ENCODE results near the gene WDR93.
"Not testable (repeated sequence)": the region's sequence is repeated elsewhere in the genome, so short reads cannot be mapped to it uniquely, and the experiment has no call there.

Gene WDR93

DNA sequence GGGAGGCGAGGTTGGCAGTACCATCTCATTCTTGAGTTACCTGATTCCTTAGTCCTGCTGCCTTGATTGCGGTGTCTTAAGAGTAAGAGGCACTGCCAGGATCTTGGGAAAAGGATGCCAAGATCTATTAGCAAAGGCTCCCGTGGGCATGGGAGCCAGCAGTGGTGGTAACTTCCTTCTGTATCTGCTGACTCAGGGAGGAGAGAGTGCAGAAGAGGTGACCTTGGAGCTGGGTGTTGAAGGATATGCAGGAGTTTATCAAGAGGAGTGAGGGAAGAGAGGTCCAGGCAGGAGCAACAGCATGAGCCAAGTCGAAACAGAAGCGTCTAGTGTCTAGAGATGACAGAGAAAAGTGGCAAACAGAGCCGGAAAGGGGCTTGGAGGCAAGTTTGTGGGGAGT, 90.0 kb downstream of the WDR93 start:
- H3K4me3 ChIP-seq (ENCODE audit: low read depth, low read length), result no peak overlapping the region
- H3K9me3 ChIP-seq (ENCODE audit: control insufficient read depth, low read length), result no peaks in the 10 kb centered on the region
- no peak overlapping the region for H3K4me2 ChIP-seq (ENCODE audit: low read length)
- H3K4me1 ChIP-seq, result no peaks in the 10 kb centered on the region
- H3K27ac ChIP-seq, result no peak overlapping the region
- TF ChIP-seq, protein P1, sequence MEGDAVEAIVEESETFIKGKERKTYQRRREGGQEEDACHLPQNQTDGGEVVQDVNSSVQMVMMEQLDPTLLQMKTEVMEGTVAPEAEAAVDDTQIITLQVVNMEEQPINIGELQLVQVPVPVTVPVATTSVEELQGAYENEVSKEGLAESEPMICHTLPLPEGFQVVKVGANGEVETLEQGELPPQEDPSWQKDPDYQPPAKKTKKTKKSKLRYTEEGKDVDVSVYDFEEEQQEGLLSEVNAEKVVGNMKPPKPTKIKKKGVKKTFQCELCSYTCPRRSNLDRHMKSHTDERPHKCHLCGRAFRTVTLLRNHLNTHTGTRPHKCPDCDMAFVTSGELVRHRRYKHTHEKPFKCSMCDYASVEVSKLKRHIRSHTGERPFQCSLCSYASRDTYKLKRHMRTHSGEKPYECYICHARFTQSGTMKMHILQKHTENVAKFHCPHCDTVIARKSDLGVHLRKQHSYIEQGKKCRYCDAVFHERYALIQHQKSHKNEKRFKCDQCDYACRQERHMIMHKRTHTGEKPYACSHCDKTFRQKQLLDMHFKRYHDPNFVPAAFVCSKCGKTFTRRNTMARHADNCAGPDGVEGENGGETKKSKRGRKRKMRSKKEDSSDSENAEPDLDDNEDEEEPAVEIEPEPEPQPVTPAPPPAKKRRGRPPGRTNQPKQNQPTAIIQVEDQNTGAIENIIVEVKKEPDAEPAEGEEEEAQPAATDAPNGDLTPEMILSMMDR (IDR thresholded peaks at IDR 0.05), result no peak
- no peaks in the 10 kb centered on the region for H3K36me3 ChIP-seq (ENCODE audit: control insufficient read depth, insufficient read depth, low read length)
- H3K79me2 ChIP-seq, result no peaks in the 10 kb centered on the region
- H3K27me3 ChIP-seq (ENCODE audit: control insufficient read depth, insufficient read depth, low read length), result no peaks in the 10 kb centered on the region
- H2AFZ ChIP-seq, result no peak overlapping the region
- H3K9ac ChIP-seq, result no peak overlapping the region

DNA sequence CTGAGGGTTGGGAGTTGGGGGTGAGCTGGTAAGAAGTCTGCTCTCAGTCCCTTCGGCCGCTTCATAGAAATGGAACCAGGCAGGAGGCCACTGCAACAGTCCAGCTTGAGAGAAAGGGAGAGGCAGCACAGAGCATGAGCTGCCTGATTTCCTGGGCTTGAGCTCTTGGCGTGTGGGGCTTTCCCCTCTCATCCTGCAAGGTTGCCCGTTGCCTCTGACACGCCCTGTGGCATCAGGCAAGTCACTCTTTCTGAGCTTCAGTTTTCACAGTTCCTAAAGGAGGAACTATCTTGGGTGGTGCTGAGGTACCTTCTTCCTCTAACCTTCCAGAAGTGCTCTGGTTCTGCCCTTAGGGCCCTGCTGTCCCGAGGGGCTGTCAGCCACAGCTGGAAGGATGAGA, 90.4 kb downstream of the WDR93 start:
- Histone ChIP-seq H3K9ac (no peak overlapping the region), H3K27me3 (ENCODE audit: control insufficient read depth, insufficient read depth, low read length) (no peaks in the 10 kb centered on the region), H3K4me1 (no peaks in the 10 kb centered on the region), H3K36me3 (ENCODE audit: control insufficient read depth, insufficient read depth, low read length) (no peaks in the 10 kb centered on the region), H3K27ac (no peak overlapping the region), H3K4me2 (ENCODE audit: low read length) (no peak overlapping the region), H3K9me3 (ENCODE audit: control insufficient read depth, low read length) (no peaks in the 10 kb centered on the region), H3K4me3 (ENCODE audit: low read depth, low read length) (no peak overlapping the region), H2AFZ (no peak overlapping the region), H3K79me2 (no peaks in the 10 kb centered on the region)
- TF ChIP-seq, protein P1 (IDR thresholded peaks at IDR 0.05), result no peak

DNA sequence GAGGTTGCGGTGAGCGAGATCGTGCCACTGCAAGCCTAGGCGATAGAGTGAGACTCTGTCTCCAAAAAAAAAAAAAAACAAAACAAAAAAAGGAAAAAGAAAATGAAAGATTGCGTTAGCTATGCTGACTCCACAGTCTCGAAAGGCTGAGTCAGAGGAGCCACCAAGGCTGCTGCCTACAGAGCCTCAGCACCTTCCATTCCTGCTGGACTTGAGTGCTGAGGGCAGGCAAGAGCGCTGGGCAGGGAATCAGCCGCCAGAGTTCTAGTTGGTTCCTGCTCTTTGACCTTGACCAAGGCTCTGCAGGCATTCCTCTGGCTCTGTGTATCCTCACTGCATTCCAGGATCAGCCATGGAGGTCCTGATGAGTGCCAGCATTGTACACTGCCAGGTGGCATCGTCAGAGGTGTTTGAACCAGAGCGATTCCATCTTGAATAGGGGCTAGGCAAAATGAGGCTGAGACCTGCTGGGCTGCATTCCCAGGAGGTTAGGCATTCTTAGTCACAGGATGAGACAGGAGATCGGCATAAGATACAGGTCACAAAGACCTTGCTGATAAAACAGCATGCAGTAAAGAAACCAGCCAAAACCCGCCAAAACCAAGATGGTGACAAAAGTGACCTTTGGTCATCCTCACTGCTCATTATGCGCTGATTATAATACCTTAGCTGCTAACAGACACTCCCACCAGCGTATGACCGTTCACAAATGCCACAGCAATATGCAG, 91.4 kb downstream of the WDR93 start:
- H3K4me2 ChIP-seq (ENCODE audit: low read length), result no peak overlapping the region
- H3K27ac ChIP-seq, result no peak overlapping the region
- no peak overlapping the region for H3K4me3 ChIP-seq (ENCODE audit: low read depth, low read length)
- H3K4me1 ChIP-seq, result no peaks in the 10 kb centered on the region
- no peaks in the 10 kb centered on the region for H3K79me2 ChIP-seq
- TF ChIP-seq, protein P1 (IDR thresholded peaks at IDR 0.05), result no peak
- H2AFZ ChIP-seq, result no peak overlapping the region
- H3K9me3 ChIP-seq (ENCODE audit: control insufficient read depth, low read length), result no peaks in the 10 kb centered on the region
- H3K36me3 ChIP-seq (ENCODE audit: control insufficient read depth, insufficient read depth, low read length), result no peaks in the 10 kb centered on the region
- no peaks in the 10 kb centered on the region for H3K27me3 ChIP-seq (ENCODE audit: control insufficient read depth, insufficient read depth, low read length)
- no peak overlapping the region for H3K9ac ChIP-seq

DNA sequence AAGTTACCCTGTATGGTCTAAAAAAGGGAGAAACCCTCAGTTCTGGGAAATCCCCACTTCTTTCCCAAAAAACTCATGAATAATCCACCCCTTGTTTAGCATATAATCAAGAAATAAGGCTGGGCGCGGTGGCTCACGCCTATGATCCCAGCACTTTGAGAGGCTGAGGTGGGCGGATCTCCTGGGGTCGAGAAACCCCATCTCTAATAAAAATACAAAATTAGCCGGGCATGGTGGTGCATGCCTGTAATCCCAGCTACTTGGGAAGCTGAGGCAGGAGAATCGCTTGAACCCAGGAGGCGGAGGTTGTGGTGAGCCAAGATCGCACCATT, 92.0 kb downstream of the WDR93 start:
- not testable (repeated sequence) for H3K9ac ChIP-seq; H3K9me3 ChIP-seq (ENCODE audit: control insufficient read depth, low read length); H3K4me1 ChIP-seq; H3K4me2 ChIP-seq (ENCODE audit: low read length); H3K27me3 ChIP-seq (ENCODE audit: control insufficient read depth, insufficient read depth, low read length); H3K79me2 ChIP-seq; H3K36me3 ChIP-seq (ENCODE audit: control insufficient read depth, insufficient read depth, low read length); H3K4me3 ChIP-seq (ENCODE audit: low read depth, low read length); H2AFZ ChIP-seq; H3K27ac ChIP-seq

DNA sequence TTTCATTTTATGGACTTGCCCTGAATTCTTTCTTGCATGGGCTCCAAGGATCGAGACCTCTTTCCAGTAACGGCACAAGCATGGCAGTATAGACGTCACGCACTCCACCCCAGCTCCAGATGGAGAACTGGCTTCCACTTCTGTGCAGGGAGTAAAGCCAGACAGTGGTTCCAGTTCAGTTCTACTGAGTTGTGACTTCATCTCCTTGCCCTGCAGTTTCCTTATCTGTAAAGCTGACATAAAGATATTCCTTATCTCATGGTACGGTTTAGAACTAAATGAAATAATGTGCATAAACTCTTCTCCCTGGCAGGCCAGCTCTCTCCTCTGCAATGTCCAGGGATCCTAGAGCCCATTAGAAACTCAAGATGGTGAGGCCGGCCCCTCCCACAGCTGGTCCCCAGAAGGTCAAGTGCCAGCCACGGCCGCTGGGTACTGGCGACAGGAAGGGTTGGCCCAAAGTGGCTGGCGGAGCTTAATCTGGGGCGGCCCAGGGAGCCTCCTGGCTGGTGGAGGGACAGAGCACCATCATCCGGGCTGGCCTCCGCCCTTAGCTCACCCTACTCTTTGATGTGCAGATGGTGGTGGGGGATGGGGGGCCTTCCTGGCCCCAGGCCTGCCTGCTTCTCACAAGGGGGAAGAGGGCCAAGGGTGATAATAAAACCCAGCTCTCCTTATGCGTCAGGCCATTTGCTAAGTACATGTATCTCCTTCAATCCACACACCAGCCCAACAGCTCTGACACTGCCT, 92.7 kb downstream of the WDR93 start:
- no peak overlapping the region for H3K4me2 ChIP-seq (ENCODE audit: low read length)
- no peak overlapping the region for H3K27ac ChIP-seq
- no peaks in the 10 kb centered on the region for H3K36me3 ChIP-seq (ENCODE audit: control insufficient read depth, insufficient read depth, low read length)
- H3K4me3 ChIP-seq (ENCODE audit: low read depth, low read length), result no peak overlapping the region
- no peaks in the 10 kb centered on the region for H3K27me3 ChIP-seq (ENCODE audit: control insufficient read depth, insufficient read depth, low read length)
- no peaks in the 10 kb centered on the region for H3K4me1 ChIP-seq
- no peaks in the 10 kb centered on the region for H3K9me3 ChIP-seq (ENCODE audit: control insufficient read depth, low read length)
- TF ChIP-seq, protein P1 (IDR thresholded peaks at IDR 0.05), result no peak
- no peak overlapping the region for H2AFZ ChIP-seq
- no peak overlapping the region for H3K9ac ChIP-seq
- H3K79me2 ChIP-seq, result no peaks in the 10 kb centered on the region

All from parathyroid adenoma (tissue), 2 donors.